HG03575 (cell line): Measurements from ENCODE around the gene OR4A47.
"Not testable (repeated sequence)": the region's sequence is repeated elsewhere in the genome, so short reads cannot be mapped to it uniquely, and the experiment has no call there.

ENCODE experiments used
- ATAC-seq: cut with Tn5 transposase; IDR thresholded peaks from one replicate; pipeline ENCODE4 v1.9.1; 2021; ENCODE audit not compliant: unreplicated experiment, insufficient number of reproducible peaks, low FRiP score; ENCODE audit errors: extremely low read depth

The OR4A47 gene

GRCh38 chr11:48488493-48488892 lies at the start of gene OR4A47:
Gene OR4A47, plus strand, starts transcription at chr11:48488793. Its CDS starts 0 bp downstream, at chr11:48488793.
- not testable (repeated sequence) for ATAC-seq

GRCh38 chr11:48455909-48456308 lies 32.7 kb upstream of the OR4A47 start:
- ATAC-seq: not testable (repeated sequence)

- ATAC-seq: not testable (repeated sequence)
Measured at GRCh38 chr11:48473966-48474365, 14.6 kb upstream of the OR4A47 start.

GRCh38 chr11:48474703-48475102 lies 13.9 kb upstream of the OR4A47 start:
- ATAC-seq: not testable (repeated sequence)

- not testable (repeated sequence) for ATAC-seq
Measured at GRCh38 chr11:48506169-48506568, 17.6 kb downstream of the OR4A47 start.

- no peak for ATAC-seq
Measured at GRCh38 chr11:48538991-48539390, 50.4 kb downstream of the OR4A47 start.
